Measurements from ENCODE around the gene BAD. TPM values are rescaled to one million over a fixed set of nuclear protein-coding genes. Genes with fewer than 3 reads are reported as not detected.

BAD gene
- total RNA-seq, 1 donor from 2014 or later: 56.3 TPM

DNA sequence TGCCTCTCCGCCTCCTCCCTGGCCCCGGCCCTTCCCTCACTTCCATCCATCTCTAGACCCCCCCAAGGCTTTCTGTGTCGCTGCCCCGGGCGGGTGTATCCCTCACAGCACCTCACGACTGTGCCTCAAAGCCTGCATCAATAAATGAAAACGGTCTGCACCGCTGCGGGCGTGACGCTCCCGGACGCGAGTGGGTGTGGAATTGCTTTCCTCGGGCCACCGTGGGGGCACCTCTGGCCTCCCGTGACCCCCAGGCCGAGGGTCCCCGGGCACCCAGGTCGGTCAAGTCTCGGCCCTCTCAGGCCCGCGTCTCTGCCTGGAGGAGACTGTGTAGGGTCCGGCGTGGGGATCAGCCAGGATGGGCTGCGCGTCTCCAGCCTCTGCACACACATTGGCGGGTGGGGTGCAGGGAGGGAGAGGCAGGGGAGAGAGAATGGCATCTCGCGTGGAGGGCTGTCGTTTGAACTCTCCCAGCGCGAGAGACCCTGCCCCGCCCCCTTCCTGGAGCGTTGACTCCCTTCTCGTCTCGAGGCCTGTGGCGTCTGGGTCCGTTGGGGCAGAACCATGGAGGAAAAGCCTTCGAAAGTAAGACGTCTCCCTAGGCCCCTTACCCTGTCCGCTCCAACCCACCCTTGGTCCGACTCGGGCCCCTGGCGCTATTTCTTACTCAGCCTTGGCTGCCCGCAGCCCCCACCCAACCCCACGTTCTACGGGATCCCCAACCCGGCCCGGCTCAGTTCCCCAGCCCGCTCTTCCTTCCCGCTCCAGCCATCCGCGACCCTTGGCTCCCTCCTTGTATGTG lies 15.6 kb upstream of the BAD start, which contains the start of gene CATSPERZ:
CATSPERZ (plus strand) TSS at position 512 of the 802 bp plus-strand sequence; CDS start at position 565, 53 bp downstream.
- Histone ChIP-seq H3K4me3 (peak within 1 kb of the TSS; percentile 64), H3K36me3 (no peaks in the 10 kb centered on the region), H3K4me1 (peaks cover 41% of the 10 kb centered on the region), H3K27me3 (ENCODE audit: low read depth) (peaks cover 58% of the 10 kb centered on the region), H3K27ac (replicated peaks) (peak within 1 kb of the TSS; percentile 40), H3K9me3 (replicated peaks) (no peaks in the 10 kb centered on the region)
- intact Hi-C loops (cut with micrococcal nuclease): loop anchor here (5.0 kb wide), 1 partner anchor 93 kb away; the partner anchor contains the start of gene FERMT3
- TF ChIP-seq, protein P1, sequence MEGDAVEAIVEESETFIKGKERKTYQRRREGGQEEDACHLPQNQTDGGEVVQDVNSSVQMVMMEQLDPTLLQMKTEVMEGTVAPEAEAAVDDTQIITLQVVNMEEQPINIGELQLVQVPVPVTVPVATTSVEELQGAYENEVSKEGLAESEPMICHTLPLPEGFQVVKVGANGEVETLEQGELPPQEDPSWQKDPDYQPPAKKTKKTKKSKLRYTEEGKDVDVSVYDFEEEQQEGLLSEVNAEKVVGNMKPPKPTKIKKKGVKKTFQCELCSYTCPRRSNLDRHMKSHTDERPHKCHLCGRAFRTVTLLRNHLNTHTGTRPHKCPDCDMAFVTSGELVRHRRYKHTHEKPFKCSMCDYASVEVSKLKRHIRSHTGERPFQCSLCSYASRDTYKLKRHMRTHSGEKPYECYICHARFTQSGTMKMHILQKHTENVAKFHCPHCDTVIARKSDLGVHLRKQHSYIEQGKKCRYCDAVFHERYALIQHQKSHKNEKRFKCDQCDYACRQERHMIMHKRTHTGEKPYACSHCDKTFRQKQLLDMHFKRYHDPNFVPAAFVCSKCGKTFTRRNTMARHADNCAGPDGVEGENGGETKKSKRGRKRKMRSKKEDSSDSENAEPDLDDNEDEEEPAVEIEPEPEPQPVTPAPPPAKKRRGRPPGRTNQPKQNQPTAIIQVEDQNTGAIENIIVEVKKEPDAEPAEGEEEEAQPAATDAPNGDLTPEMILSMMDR (IDR thresholded peaks at IDR 0.05; ENCODE audit: borderline replicate concordance): no peak
- DNase-seq: no peak

DNA sequence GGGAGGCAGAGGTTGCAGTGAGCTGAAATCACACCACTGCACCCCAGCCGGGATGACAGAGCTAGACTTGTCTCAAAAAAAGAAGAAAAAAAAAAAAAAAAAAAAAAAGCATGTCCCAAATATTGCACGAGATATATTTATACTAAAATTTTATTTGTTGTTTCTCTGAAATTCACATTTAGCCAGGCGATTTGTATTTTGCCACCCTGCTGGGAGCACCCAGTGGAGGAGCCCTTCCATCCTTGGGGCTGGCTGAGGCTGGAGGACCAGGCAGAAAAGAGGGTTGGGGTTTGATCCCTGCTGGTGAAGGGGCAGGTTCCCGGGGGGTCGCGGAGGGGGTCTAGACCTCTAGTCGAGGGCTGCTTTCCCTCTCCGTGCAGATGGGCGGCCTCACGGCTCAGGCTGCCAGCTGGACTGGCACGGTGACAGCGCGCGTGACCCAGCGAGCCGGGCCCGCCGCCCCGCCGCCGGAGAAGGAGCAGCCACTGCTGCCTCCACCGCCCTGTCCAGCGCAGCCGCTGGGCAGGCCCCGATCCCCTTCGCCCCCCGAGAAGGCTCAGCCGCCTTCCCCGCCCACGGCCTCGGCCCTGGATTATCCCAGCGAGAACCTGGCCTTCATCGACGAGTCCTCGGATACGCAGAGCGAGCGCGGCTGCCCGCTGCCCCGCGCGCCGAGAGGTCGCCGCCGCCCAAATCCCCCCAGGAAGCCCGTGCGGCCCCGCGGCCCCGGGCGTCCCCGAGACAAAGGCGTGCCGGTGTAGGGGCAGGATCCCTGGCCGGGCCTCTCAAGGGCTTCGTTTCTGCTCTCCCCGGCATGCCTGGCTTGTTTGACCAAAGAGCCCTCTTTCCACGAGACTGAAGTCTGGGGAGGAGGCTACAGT lies 14.7 kb upstream of the BAD start:
- peak overlapping the region; percentile 64 for H3K4me3 ChIP-seq
- peak; percentile 70 for DNase-seq
- H3K9me3 ChIP-seq (replicated peaks): no peaks in the 10 kb centered on the region
- H3K36me3 ChIP-seq: no peaks in the 10 kb centered on the region
- H3K27me3 ChIP-seq (ENCODE audit: low read depth): peaks cover 66% of the 10 kb centered on the region
- intact Hi-C loops (cut with micrococcal nuclease): no loop called here
- H3K4me1 ChIP-seq: peaks cover 35% of the 10 kb centered on the region
- peak overlapping the region; percentile 40 for H3K27ac ChIP-seq (replicated peaks)
- TF ChIP-seq, protein P1 (IDR thresholded peaks at IDR 0.05; ENCODE audit: borderline replicate concordance): no peak

DNA sequence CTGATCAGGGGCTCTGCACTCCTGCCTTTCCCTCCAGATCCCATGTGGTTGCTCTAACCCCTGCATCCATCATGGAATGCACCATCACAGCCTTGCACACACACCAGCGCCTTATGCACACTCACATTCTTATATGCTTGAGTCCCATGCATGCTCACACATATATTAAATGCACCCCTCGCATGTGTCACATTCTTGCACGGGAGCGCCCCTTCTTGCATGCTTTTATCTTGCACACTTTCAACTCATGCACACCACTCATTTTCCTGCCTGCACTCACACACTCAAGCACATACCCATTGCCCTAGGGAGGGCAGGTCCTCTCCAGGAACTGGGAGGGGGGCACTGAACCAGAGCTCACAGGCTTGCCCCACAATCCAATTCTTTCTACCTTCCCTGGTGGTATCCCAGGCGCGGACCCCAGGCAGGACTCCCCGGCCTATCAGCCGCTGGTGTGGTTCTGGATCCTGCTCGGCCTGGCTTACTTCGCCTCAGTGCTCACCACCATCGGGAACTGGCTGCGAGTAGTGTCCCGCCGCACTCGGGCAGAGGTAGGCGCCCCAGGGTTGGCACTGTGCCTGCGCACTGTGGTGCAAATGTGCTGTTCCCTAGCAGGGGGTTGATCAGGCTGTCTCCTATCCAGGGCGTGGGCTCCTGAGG lies 13.4 kb upstream of the BAD start:
- intact Hi-C loops (cut with micrococcal nuclease): no loop called here

DNA sequence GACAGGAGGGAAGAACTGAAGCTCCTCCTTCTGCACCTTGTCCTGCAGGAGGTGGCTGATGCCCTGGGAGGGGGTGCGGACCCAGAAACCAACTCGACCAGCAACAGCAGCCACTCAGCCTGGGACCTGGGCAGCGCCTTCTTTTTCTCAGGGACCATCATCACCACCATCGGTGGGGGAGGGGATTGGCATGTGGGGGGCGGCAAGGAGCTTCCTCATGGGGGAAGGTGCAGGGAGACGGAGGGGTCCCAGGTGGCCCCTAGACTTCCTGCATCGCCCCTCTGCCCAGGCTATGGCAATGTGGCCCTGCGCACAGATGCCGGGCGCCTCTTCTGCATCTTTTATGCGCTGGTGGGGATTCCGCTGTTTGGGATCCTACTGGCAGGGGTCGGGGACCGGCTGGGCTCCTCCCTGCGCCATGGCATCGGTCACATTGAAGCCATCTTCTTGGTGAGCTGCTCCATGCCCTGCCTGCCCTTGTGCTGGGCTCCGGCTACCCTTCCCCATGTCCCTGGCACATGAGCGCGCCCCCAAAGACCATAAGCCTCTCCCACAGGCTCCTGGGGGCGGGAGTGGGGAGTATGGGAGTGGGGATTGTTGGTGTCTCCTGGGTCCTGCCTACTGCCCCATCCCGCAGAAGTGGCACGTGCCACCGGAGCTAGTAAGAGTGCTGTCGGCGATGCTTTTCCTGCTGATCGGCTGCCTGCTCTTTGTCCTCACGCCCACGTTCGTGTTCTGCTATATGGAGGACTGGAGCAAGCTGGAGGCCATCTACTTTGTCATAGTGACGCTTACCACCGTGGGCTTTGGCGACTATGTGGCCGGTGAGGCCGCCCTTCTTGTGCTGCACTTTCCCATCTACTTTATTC lies 12.6 kb upstream of the BAD start:
- Histone ChIP-seq H3K9me3 (replicated peaks) (no peaks in the 10 kb centered on the region), H3K4me3 (no peak overlapping the region), H3K27me3 (ENCODE audit: low read depth) (peaks cover 88% of the 10 kb centered on the region), H3K4me1 (peaks cover 35% of the 10 kb centered on the region), H3K27ac (replicated peaks) (no peak overlapping the region), H3K36me3 (no peaks in the 10 kb centered on the region)
- TF ChIP-seq, protein P1 (IDR thresholded peaks at IDR 0.05; ENCODE audit: borderline replicate concordance): no peak
- DNase-seq: no peak
- intact Hi-C loops (cut with micrococcal nuclease): no loop called here

More for the DNA sequence above, 13.4 kb upstream of the BAD start:
- no peak for DNase-seq
- H3K27ac ChIP-seq (replicated peaks): no peak overlapping the region
- no peaks in the 10 kb centered on the region for H3K9me3 ChIP-seq (replicated peaks)
- no peak overlapping the region for H3K4me3 ChIP-seq
- no peaks in the 10 kb centered on the region for H3K36me3 ChIP-seq
- H3K4me1 ChIP-seq: peaks cover 28% of the 10 kb centered on the region
- TF ChIP-seq, protein P1 (IDR thresholded peaks at IDR 0.05; ENCODE audit: borderline replicate concordance): no peak
- H3K27me3 ChIP-seq (ENCODE audit: low read depth): peaks cover 80% of the 10 kb centered on the region

Measured in left ventricle myocardium inferior (tissue), 1 donor.